SK-N-SH (cell line): ENCODE results near the gene TFPI.

ENCODE experiments used
- CTCF ChIP-seq: fragments of 200-600 bp; sonication (generic); IDR thresholded peaks from 2 replicates; pipeline ENCODE4 v1.6.1; 2017; ENCODE audit warnings: antibody characterized with exemption, mild to moderate bottlenecking, moderate library complexity
- EP300 ChIP-seq, 2 experiments: IDR thresholded peaks; 2 replicates each; pipeline versions ENCODE4 v1.4.0 to v1.6.1; 2012; ENCODE audit warnings: borderline replicate concordance in 1 of 2, low read depth in 1 of 2, low read length in 1 of 2
- EZH2phosphoT487 ChIP-seq: fragments of 200-600 bp; sonication (generic); IDR thresholded peaks from 2 replicates; pipeline ENCODE4 v1.6.1; 2017; ENCODE audit warnings: low read depth, mixed run types, mild to moderate bottlenecking, antibody characterized with exemption, moderate library complexity, borderline replicate concordance
- FOSL2 ChIP-seq: IDR thresholded peaks from 2 replicates; pipeline ENCODE4 v1.4.0; 2012; ENCODE audit warnings: low read depth, mild to moderate bottlenecking, moderate library complexity, borderline replicate concordance
- MXI1 ChIP-seq: IDR thresholded peaks from 2 replicates; pipeline ENCODE4 v1.6.1; 2012; ENCODE audit warnings: mild to moderate bottlenecking, low read depth, low read length, improper control_type of control experiment
- NRF1 ChIP-seq: IDR thresholded peaks from 2 replicates; pipeline ENCODE4 v1.6.1; 2012; ENCODE audit warnings: low read depth, mild to moderate bottlenecking, low read length
- POLR2AphosphoS5 ChIP-seq: IDR thresholded peaks from 2 replicates; pipeline ENCODE4 v1.6.1; 2012; ENCODE audit warnings: low read depth, low read length
- REST ChIP-seq: IDR thresholded peaks from 2 replicates; pipeline ENCODE4 v1.6.1; 2012; ENCODE audit warnings: mild to moderate bottlenecking, low read depth, low read length, moderate library complexity
- SIN3A ChIP-seq: IDR thresholded peaks from 2 replicates; pipeline ENCODE4 v1.6.1; 2012; ENCODE audit warnings: low read depth, mild to moderate bottlenecking, low read length, moderate library complexity, borderline replicate concordance
- SMC3 ChIP-seq: IDR thresholded peaks from 2 replicates; pipeline ENCODE4 v1.6.1; 2012; ENCODE audit warnings: low read depth, low read length, improper control_type of control experiment
- TCF12 ChIP-seq: IDR thresholded peaks from 2 replicates; pipeline ENCODE4 v1.4.0; 2012
- TF ChIP-seq, protein P1 (sequence below): fragments of 150-350 bp; IDR thresholded peaks from 2 replicates; pipeline ENCODE4 v1.6.1; 2017; ENCODE audit warnings: antibody characterized with exemption, low read length, low read depth, borderline replicate concordance

GRCh38 chr2:187567126-187567525 lies 12.9 kb upstream of the TFPI start:
- no peak for TF ChIP-seq EZH2phosphoT487
- TF ChIP-seq REST, result no peak
- no peak for TF ChIP-seq SMC3
- no peak for TF ChIP-seq CTCF
- TF ChIP-seq FOSL2, result no peak
- no peak for TF ChIP-seq TCF12
- TF ChIP-seq SIN3A, result no peak
- no peak for TF ChIP-seq NRF1
- TF ChIP-seq POLR2AphosphoS5, result no peak
- TF ChIP-seq EP300 (IDR thresholded peaks at IDR 0.05; ENCODE audit: borderline replicate concordance in 1 of 2, low read depth in 1 of 2, low read length in 1 of 2), result no peak
- TF ChIP-seq MXI1, result no peak
- TF ChIP-seq, protein P1, sequence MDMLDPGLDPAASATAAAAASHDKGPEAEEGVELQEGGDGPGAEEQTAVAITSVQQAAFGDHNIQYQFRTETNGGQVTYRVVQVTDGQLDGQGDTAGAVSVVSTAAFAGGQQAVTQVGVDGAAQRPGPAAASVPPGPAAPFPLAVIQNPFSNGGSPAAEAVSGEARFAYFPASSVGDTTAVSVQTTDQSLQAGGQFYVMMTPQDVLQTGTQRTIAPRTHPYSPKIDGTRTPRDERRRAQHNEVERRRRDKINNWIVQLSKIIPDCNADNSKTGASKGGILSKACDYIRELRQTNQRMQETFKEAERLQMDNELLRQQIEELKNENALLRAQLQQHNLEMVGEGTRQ, result no peak
